Measurements from ENCODE around the gene UQCRC1.

UQCRC1 gene

DNA sequence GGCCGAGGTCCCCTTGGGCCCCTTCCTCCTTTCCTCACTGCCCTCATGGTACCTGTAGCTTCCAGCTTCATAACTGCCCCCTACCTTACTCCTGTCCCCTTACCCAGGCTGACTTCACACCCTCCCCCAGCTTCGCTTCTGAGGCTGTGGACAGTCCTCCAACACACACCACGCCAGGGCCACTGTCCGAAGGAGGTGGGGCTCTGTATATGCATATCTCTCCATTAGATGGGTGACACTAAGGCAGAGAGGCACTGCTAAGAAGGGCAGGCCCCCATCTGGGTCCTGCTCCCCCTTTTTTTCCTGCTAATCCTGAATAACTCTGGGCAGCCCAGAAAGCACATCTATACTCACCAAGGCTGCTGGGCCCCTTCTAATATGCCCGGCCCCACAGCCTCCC, 13.3 kb downstream of the UQCRC1 start:
- H3K4me2 ChIP-seq (ENCODE audit: low read length), result no peak overlapping the region

DNA sequence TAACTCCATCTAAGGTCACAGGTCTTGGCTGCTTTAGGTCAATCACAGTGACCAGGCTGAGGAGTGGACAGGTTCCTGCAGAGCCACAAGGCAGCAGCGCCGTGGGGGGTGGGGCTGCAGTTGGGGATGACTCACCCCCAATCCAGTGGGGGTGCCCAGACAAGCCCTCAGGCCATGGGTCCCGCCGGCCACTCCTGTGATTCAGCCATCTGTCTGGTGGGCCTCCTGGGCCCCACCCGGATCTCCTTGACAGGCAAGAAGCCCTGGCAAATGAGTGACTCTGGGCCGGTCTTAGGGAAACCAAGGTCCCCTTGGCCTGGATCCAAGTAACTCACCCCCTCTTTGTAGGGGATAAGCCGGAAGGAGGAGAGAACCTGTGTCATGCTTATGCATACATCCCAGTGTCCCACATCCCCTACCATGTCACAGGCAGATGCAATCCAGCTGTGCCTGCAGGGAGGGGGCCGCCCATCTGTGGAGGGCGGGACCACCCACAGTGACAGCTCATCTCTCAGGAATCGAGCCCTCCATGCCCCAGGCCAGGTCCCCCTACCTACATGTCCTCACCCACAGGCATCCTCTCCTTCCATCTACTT, 13.8 kb downstream of the UQCRC1 start:
- Histone ChIP-seq H4K20me1 (ENCODE audit: control insufficient read depth, insufficient read depth, low read depth, low read length) (peaks cover 6% of the 10 kb centered on the region; the same call in 1 of the 2 replicates), H3K36me3 (ENCODE audit: control insufficient read depth, low read length) (peaks cover 29% of the 10 kb centered on the region), H3K9me2 (replicated peaks; ENCODE audit: control insufficient read depth, low read length) (no peaks in the 10 kb centered on the region), H3K79me2 (ENCODE audit: control insufficient read depth, low read length) (no peaks in the 10 kb centered on the region), H3K4me3 (ENCODE audit: low read length) (no peak overlapping the region), H3K9me3 (ENCODE audit: control insufficient read depth, insufficient read depth, low read length) (no peaks in the 10 kb centered on the region), H3K4me2 (ENCODE audit: low read length) (no peak overlapping the region), H3K27me3 (ENCODE audit: control insufficient read depth, low read length) (no peaks in the 10 kb centered on the region), H3K27ac (ENCODE audit: low read depth, low read length) (no peak overlapping the region), H3K4me1 (ENCODE audit: control insufficient read depth, low read length) (no peaks in the 10 kb centered on the region), H3F3A (ENCODE audit: control insufficient read depth, insufficient read depth) (peaks cover 2% of the 10 kb centered on the region; the same call in 1 of the 2 replicates)
- TF ChIP-seq, protein P1, sequence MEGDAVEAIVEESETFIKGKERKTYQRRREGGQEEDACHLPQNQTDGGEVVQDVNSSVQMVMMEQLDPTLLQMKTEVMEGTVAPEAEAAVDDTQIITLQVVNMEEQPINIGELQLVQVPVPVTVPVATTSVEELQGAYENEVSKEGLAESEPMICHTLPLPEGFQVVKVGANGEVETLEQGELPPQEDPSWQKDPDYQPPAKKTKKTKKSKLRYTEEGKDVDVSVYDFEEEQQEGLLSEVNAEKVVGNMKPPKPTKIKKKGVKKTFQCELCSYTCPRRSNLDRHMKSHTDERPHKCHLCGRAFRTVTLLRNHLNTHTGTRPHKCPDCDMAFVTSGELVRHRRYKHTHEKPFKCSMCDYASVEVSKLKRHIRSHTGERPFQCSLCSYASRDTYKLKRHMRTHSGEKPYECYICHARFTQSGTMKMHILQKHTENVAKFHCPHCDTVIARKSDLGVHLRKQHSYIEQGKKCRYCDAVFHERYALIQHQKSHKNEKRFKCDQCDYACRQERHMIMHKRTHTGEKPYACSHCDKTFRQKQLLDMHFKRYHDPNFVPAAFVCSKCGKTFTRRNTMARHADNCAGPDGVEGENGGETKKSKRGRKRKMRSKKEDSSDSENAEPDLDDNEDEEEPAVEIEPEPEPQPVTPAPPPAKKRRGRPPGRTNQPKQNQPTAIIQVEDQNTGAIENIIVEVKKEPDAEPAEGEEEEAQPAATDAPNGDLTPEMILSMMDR (IDR thresholded peaks at IDR 0.05; ENCODE audit: low read depth, low read length, poor library complexity, severe bottlenecking), result no peak
- TF ChIP-seq EZH2phosphoT487 (IDR thresholded peaks at IDR 0.05; ENCODE audit: borderline replicate concordance, low read length), result no peak

More for the DNA sequence above, 13.3 kb downstream of the UQCRC1 start:
- H3F3A ChIP-seq (ENCODE audit: control insufficient read depth, insufficient read depth), result peaks cover 2% of the 10 kb centered on the region; the same call in 1 of the 2 replicates
- TF ChIP-seq EZH2phosphoT487 (IDR thresholded peaks at IDR 0.05; ENCODE audit: borderline replicate concordance, low read length), result no peak
- TF ChIP-seq, protein P1 (IDR thresholded peaks at IDR 0.05; ENCODE audit: low read depth, low read length, poor library complexity, severe bottlenecking), result no peak
- no peaks in the 10 kb centered on the region for H3K4me1 ChIP-seq (ENCODE audit: control insufficient read depth, low read length)
- no peaks in the 10 kb centered on the region for H3K27me3 ChIP-seq (ENCODE audit: control insufficient read depth, low read length)
- peaks cover 35% of the 10 kb centered on the region for H3K36me3 ChIP-seq (ENCODE audit: control insufficient read depth, low read length)
- peaks cover 6% of the 10 kb centered on the region; the same call in 1 of the 2 replicates for H4K20me1 ChIP-seq (ENCODE audit: control insufficient read depth, insufficient read depth, low read depth, low read length)
- no peak overlapping the region for H3K4me3 ChIP-seq (ENCODE audit: low read length)
- H3K27ac ChIP-seq (ENCODE audit: low read depth, low read length), result no peak overlapping the region
- H3K79me2 ChIP-seq (ENCODE audit: control insufficient read depth, low read length), result no peaks in the 10 kb centered on the region
- H3K9me2 ChIP-seq (replicated peaks; ENCODE audit: control insufficient read depth, low read length), result no peaks in the 10 kb centered on the region
- H3K9me3 ChIP-seq (ENCODE audit: control insufficient read depth, insufficient read depth, low read length), result no peaks in the 10 kb centered on the region

DNA sequence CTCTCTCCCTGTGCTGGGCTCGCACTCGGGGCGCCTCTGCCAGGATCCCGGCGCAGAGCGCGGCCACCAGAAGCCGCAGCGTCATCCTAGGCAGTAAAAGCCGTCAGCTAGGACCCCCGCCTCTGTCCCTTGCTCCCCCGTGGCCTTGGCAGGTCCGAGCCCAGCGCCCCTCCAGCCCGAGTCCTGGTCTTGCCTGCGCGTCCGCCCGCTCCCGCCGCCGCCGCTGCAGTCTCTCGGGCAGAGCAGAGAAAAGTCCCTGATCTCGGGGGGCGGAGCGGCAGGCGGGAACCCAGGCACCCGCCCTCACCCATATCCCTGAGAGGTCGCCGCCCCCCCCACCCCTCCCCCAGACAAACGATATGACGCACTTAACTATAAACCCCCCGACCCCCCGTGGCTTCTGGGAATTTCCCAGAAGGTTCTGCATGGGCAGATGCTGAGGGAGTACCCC, 14.3 kb downstream of the UQCRC1 start, which contains the start of gene COL7A1:
TSS of gene COL7A1 (minus strand) at position 255 of the 451 bp plus-strand sequence. CDS start at position 85, 170 bp downstream.
- Histone ChIP-seq H3K36me3 (ENCODE audit: control insufficient read depth, low read length) (peaks cover 24% of the 10 kb centered on the region), H3K4me2 (ENCODE audit: low read length) (no peak within 1 kb of the TSS), H3K4me1 (ENCODE audit: control insufficient read depth, low read length) (no peaks in the 10 kb centered on the region)

More for the DNA sequence above, 14.3 kb downstream of the UQCRC1 start, which contains the start of gene COL7A1:
- H3K27me3 ChIP-seq (ENCODE audit: control insufficient read depth, low read length), result peaks cover 2% of the 10 kb centered on the region; the same call in 1 of the 2 replicates
- no peaks in the 10 kb centered on the region for H3K9me3 ChIP-seq (ENCODE audit: control insufficient read depth, insufficient read depth, low read length)
- H3F3A ChIP-seq (ENCODE audit: control insufficient read depth, insufficient read depth), result peaks cover 2% of the 10 kb centered on the region; the same call in 1 of the 2 replicates
- H3K9me2 ChIP-seq (replicated peaks; ENCODE audit: control insufficient read depth, low read length), result no peaks in the 10 kb centered on the region
- peaks cover 6% of the 10 kb centered on the region; the same call in 1 of the 2 replicates for H4K20me1 ChIP-seq (ENCODE audit: control insufficient read depth, insufficient read depth, low read depth, low read length)
- no peaks in the 10 kb centered on the region for H3K79me2 ChIP-seq (ENCODE audit: control insufficient read depth, low read length)
- TF ChIP-seq, protein P1 (IDR thresholded peaks at IDR 0.05; ENCODE audit: low read depth, low read length, poor library complexity, severe bottlenecking), result no peak
- no peak for TF ChIP-seq EZH2phosphoT487 (IDR thresholded peaks at IDR 0.05; ENCODE audit: borderline replicate concordance, low read length)
- H3K27ac ChIP-seq (ENCODE audit: low read depth, low read length), result no peak within 1 kb of the TSS
- H3K4me3 ChIP-seq (ENCODE audit: low read length), result no peak within 1 kb of the TSS
